ELF-1 (cell line): ENCODE results near the gene USP17L22.
A peak's percentile ranks its signal among the peaks of the same experiment; 100 is the strongest.
"Not testable (repeated sequence)": the region's sequence is repeated elsewhere in the genome, so short reads cannot be mapped to it uniquely, and the experiment has no call there.

Experiments used
- DNase-seq: peaks from one replicate; pipeline ENCODE4 v3.0.0-alpha.2; 2016; ENCODE audit warnings: low read depth, low spot score

Gene USP17L22

GRCh38 chr4:9267319-9267718 lies at the start of gene USP17L22:
Gene USP17L22, plus strand, starts transcription at chr4:9267619. Its CDS starts 0 bp downstream, at chr4:9267619.
- not testable (repeated sequence) for DNase-seq

- not testable (repeated sequence) for DNase-seq
Measured at GRCh38 chr4:9219852-9220251, 47.6 kb upstream of the USP17L22 start, which contains the start of gene USP17L12. Gene USP17L12, plus strand, starts transcription at chr4:9220152. Its CDS starts 0 bp downstream, at chr4:9220152.

GRCh38 chr4:9224596-9224995 lies 42.8 kb upstream of the USP17L22 start, which contains the start of gene USP17L13:
Gene USP17L13, plus strand, starts transcription at chr4:9224896. Its CDS starts 0 bp downstream, at chr4:9224896.
- not testable (repeated sequence) for DNase-seq

- DNase-seq, result not testable (repeated sequence)
Measured at GRCh38 chr4:9230249-9230648, 37.2 kb upstream of the USP17L22 start.

GRCh38 chr4:9234085-9234484 lies 33.3 kb upstream of the USP17L22 start, which contains the start of gene USP17L15:
Gene USP17L15, plus strand, starts transcription at chr4:9234385. Its CDS starts 0 bp downstream, at chr4:9234385.
- not testable (repeated sequence) for DNase-seq

- DNase-seq, result peak; percentile 1
Measured at GRCh38 chr4:9238461-9238860, 29.0 kb upstream of the USP17L22 start.

- DNase-seq, result not testable (repeated sequence)
Measured at GRCh38 chr4:9243579-9243978, 23.8 kb upstream of the USP17L22 start, which contains the start of gene USP17L17. Gene USP17L17, plus strand, starts transcription at chr4:9243879. Its CDS starts 0 bp downstream, at chr4:9243879.

- DNase-seq, result not testable (repeated sequence)
Measured at GRCh38 chr4:9247953-9248680, 19.3 kb upstream of the USP17L22 start, which contains the start of gene USP17L18. Gene USP17L18, plus strand, starts transcription at chr4:9248630. Its CDS starts 0 bp downstream, at chr4:9248630.

GRCh38 chr4:9253078-9253477 lies 14.3 kb upstream of the USP17L22 start, which contains the start of gene USP17L19:
Gene USP17L19, plus strand, starts transcription at chr4:9253378. Its CDS starts 0 bp downstream, at chr4:9253378.
- not testable (repeated sequence) for DNase-seq

GRCh38 chr4:9257824-9258223 lies 9.6 kb upstream of the USP17L22 start, which contains the start of gene USP17L20:
Gene USP17L20, plus strand, starts transcription at chr4:9258124. Its CDS starts 0 bp downstream, at chr4:9258124.
- not testable (repeated sequence) for DNase-seq

- not testable (repeated sequence) for DNase-seq
Measured at GRCh38 chr4:9262572-9262971, 4.8 kb upstream of the USP17L22 start, which contains the start of gene USP17L21. Gene USP17L21, plus strand, starts transcription at chr4:9262872. Its CDS starts 0 bp downstream, at chr4:9262872.

GRCh38 chr4:9271719-9272118 lies 4.3 kb downstream of the USP17L22 start:
- not testable (repeated sequence) for DNase-seq
